SHP77 (cell line): Measurements from ENCODE around the gene GKN2.

Experiments used
- DNase-seq, 2 experiments: peaks; one replicate each; lab custom pipeline; 2025; lab: John Stamatoyannopoulos, UW

GKN2 gene, protein sequence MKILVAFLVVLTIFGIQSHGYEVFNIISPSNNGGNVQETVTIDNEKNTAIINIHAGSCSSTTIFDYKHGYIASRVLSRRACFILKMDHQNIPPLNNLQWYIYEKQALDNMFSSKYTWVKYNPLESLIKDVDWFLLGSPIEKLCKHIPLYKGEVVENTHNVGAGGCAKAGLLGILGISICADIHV

DNA sequence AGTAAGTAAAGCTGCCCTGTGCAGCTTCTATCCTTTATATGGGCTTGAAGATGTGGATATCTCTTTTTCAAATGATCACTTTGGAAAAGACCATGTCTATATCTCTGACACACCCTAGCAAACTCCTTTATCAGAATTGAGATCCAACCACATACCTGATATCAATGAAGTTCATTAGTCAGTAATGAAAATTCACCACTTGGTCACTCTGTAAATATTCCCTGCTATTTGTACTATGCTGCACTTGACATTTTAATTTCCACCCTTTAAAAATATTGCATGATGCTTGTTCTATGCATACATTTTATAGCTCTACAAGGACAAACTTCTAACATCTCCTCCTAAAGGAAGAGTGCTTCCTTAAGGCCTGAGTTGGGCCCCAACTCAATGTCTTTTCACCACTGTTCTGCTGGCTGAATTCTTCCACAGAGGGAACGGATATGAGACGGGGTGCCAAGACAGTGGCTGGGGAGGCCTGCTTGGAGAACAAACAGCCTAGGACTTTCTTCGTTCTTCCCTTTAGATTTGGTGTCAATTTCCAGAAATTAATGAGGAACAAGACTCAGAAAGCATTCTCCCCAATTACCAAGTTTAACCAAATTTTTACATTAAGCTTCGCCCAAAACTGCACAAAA, at the start of gene GKN2:
GKN2 (minus strand) TSS at position 7 of the 635 bp plus-strand sequence. CDS start 32 bp downstream, outside the sequence.
- no peak for DNase-seq

DNA sequence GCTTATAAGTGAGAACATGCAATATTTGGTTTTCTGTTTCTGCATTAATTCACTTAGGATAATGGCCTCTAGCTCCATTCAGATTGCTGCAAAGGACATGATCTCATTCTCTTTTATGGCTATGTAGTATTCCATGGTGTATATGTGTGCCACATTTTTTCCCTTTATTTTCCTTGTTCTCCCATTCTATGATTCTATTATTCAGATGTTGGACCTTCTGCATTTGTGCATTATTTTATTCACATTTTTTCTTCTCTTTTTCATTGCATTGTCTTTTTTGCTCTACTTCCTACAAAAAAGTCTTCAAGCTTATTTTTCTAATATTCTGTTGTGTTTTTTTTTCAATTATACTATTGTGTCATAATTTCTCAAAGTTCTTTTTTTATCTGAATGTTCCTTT, 49.2 kb upstream of the GKN2 start:
- no peak for DNase-seq

DNA sequence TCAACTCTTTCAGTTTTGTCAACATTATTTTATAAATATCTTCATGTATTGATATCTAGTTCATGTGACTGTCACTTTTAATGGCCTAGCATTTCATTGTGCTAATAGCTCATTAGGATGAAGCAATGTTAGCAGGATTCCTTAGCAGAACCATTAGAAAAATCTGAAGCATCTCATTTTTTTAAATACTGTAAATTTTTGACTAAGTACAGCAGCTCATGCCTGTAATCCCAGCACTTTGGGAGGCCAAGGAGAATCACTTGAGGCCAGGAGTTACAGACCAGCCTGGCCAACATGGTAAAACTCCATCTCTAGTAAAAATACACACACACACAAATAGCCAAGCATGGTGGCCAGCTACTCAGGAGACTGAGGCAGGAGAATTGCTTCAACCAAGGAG, 44.7 kb upstream of the GKN2 start:
- DNase-seq: no peak

DNA sequence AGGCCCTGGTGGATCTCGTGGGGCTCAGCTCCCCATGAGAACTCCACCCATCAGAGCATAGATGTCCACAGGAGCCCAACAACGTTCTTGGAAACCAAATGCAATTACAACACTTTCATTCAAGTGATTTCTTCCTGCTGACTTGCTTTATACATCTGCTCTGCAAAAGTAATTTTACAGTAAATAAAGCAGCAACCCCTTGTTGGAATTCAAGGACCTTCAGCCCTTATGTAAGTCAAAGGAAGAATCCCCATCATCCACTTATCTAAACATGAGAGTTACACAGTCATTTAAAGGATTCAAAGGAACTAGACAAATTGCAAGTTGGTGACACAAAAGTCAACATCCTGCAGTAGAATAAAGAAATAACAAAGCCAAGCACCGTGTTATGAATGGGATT, 43.2 kb upstream of the GKN2 start:
- no peak for DNase-seq

DNA sequence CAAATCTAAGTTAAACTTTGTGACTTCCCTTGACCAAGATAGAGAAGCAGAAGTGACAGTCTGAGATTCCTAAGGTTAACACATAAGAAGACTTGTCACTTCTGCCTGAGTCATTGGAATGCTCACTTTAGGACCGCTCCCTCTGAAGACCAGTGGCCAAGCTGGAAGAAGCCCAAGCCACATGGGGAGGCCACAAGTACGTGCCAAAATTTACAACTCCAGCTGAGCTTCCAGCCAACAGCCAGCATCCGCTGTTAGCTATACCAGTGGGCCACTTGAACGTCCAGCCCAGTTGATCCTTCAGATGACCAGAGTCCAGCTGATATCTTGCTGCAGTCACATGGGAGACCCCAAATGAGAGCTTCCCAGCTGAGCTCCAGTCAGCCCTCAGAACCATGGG, 42.2 kb upstream of the GKN2 start:
- no peak for DNase-seq

DNA sequence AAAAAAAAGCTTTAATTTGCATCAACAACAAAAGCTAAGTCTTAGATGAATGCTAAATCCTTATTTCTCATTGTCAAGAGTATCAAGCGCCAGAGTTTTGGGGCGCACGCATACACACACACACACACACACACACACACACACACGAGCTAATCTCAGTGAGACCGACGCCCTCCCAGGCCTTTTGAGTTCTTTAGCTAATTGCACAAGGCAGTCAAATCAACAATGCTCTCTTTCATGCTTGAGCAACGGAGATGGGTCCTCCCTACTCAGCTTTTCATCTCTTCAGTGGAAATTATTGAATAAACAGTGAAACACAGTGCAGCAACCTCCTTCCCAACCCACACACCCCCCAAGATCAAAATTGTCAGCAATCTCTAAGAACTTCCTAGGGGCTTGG, 41.0 kb upstream of the GKN2 start:
- DNase-seq: no peak

DNA sequence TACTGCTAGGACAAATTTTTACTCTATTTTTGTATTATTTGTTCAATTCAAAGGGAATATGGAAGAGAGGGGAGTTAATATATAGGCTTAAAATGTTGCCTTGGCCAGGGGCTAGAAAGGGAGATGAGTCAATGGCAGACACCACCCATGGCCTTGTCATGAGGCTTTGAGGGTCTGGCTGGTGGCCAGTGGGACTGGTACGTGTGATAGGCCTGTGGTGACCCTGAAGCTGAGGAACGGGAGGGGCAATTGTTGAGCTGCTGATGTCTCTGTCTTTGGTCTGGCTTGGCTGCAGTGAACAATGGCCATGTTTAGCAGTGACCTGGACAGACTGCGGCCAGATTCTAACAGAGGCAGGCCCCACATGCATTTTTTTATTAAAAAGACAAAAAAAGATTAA, 40.2 kb upstream of the GKN2 start:
- DNase-seq: no peak

DNA sequence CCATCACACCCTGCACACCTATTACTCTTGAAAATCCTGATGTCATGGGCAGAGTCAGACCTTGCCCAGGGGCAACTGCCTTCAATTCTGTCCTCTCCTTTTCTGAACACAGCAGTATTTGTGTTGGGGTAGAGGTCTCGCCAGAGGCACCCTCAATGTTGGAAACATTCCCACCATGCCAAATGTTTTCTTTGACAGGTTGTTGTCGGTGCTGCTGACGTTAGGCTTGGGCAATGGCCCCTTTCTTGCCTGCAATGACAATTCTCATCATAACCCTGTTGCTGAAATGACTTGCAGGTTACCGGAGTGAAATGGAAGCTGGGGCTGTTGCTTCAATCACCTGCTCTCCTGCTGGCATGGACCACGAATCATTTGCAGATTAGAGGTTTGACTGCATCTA, 39.6 kb upstream of the GKN2 start:
- DNase-seq: no peak

DNA sequence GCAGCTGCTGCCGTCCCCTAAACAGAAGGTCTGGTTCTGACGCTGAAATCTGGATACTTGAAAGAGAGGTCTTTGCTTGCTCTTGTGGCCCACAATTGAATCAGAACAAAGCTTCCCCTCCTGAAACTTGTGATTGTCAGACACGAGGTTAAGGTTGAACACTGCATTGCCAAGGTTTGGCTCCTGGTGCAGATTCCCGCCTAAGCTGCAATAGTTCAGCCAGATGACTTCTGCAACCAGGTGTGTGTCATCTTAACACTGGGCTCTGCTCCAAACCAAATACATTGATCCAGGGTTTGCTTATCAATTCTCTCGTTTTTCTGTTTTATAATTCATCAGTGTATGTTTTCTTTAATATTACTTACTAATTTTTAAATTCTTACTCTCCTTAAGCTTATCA, 36.3 kb upstream of the GKN2 start:
- DNase-seq: no peak

DNA sequence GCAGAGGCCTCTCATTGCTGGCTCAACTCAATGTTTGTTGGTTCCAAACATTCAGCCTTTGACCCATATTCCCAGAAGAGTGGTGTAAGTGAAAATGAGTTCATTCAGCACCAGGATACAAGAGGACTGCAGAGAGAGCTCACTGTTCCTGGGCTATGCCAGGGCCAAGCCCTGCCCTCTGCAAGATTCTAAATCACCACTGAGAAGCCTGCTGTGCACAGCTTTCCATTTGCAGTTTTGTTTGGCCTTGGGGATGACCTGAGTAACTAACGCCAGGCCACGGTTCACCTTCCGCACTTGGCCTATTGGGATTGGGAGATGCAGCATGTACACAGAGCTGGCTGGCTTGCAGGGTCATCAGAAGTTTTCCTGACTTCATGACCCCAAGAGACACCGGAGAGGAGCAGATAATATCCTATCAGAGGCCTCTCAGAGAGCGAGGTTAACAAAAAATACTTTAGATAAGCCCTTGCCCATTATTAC, 34.4 kb upstream of the GKN2 start:
- DNase-seq: no peak

DNA sequence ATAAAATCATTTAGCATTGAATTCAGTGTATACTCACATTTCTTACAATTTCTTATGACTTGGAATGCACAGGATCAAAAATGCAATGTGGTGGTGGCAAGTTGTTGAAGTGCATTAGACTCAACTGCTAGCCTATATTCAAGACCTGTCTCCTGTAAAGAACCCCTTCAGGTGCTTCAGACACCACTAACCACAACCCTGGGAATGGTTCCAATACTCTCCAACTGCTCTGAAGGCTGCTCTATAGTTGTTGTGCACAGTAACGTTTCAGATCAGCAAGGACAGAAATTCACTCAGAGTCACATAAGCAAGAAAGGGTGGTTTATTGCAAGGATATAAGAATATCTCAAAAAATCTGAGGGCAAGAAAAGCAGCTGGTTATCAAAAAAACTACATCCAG, 28.3 kb upstream of the GKN2 start:
- DNase-seq: no peak

DNA sequence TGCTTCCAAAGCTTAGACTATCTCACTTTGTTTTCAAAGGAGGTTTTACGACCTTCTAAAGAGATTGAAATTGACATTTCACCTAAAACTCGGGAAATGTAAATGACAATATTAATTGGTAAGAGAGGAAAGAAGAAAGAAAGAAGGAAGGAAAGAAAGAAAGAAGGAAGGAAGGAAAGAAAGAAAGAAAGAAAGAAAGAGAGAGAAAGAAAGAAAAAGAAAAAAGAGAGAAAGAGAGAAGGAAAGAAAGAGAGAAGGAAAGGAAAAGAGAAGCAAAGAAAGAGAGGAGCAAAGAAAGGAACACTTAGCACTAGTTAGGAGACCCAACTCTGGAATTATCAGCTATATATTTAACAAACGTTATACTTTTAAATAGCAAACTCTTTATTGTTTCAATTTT, 25.4 kb upstream of the GKN2 start:
- no peak for DNase-seq

DNA sequence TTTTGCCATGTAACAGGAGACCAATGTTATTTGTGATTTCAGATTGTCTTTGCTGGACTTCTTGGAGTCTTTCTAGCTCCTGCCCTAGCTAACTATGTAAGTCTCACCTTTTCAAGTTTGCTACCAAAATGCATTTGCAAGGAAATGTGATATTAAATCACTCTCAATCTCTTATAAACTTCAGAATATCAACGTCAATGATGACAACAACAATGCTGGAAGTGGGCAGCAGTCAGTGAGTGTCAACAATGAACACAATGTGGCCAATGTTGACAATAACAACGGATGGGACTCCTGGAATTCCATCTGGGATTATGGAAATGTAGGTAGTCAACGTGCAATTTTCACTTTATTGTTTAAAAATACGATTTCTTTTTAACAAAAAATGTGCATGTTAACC, 24.8 kb upstream of the GKN2 start:
- DNase-seq: no peak

DNA sequence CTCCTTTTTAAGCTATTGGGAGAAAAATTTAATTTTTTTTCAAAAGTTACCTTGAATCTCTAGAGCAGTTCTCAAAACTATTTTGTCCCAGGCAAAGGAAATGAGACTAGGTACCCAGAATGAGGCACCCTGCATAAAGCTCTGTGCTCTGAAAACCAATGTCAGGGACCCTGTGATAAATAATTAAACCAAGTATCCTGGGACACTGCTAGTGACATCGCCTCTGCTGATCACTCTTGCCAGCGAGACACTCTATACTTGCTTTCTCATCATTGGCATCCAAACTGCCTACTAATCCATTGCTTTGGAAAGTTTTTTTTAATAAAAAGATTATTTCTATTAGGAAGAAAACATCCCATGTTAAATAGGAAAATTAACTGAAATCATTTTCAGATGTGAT, 23.2 kb upstream of the GKN2 start:
- DNase-seq: no peak

DNA sequence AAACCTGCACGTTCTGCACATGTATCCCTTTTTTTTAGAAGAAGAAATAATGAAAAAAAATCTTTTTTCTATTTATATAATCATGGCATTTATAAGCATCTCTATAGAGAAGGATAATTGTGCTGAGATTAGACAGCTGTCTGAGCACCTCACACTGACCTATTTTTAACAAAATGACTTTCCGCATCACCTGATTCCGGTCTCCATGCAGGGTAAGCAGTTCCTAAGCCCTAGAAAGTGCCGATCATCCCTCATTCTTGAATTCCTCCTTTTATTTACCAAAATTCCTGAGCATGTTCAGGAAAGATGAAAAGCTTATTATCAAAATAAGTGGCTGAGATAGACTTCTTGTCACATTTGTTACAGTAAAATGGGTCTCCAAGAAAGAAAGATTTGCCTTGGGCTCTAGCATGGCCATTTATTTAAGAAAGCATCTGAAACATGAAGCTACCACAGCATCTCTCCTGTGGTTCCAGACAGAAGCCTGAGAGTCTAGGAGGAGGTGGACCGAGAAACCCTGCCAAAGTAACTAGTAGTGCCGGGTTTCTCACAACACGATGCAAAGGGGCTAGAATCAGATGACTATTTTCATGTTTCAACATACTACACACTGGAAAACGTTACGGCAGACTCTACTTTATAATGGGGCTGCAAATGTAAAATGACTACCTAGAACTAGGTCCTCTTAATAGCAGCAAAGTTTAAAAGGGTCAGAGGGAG, 22.4 kb upstream of the GKN2 start:
- no peak for DNase-seq

DNA sequence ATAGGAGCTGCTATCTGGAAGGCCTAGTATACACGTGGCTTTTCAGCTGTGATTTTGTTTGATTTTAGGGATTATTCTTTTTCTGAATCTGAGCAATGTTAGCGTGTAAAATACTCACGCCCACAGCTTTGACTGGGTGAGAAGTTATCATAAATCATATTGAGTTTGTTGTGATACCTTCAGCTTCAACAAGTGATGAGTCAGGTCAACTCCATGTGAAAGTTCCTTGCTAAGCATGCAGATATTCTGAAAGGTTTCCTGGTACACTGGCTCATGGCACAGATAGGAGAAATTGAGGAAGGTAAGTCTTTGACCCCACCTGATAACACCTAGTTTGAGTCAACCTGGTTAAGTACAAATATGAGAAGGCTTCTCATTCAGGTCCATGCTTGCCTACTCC, 21.6 kb upstream of the GKN2 start, which contains the start of gene GKN1:
GKN1 (plus strand) TSS at position 386 of the 400 bp plus-strand sequence. CDS start 42 bp downstream, outside the sequence.
- DNase-seq: no peak

DNA sequence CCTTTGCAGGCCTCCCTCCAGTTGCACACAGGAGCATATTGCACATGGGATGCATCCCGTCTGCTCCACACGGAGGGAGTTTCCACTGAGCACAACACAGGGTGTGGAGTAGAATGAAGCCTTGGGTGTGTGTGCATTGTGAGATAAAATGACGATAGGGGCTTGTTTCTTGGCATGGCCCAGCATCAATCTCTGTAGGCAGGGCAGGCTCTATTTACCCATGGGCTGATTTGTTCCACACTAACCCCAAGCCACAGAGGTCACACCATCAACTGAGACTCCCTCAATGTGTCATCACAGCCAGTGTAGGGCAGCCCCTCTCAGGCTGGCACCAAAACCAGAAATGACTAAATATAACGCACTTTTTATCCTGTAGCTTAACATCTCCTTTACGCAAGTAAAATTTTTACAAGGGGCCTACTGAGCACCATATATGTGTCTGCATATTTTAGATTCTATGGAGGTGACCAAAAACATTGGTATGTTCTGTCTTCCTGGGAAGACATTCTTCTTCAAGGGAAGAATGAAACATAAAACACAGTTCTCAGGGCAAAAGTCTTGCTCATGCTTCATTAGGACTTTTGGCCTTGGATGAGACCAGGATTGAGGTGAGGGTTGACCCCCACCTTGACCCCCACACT, 19.0 kb upstream of the GKN2 start:
- DNase-seq: no peak

DNA sequence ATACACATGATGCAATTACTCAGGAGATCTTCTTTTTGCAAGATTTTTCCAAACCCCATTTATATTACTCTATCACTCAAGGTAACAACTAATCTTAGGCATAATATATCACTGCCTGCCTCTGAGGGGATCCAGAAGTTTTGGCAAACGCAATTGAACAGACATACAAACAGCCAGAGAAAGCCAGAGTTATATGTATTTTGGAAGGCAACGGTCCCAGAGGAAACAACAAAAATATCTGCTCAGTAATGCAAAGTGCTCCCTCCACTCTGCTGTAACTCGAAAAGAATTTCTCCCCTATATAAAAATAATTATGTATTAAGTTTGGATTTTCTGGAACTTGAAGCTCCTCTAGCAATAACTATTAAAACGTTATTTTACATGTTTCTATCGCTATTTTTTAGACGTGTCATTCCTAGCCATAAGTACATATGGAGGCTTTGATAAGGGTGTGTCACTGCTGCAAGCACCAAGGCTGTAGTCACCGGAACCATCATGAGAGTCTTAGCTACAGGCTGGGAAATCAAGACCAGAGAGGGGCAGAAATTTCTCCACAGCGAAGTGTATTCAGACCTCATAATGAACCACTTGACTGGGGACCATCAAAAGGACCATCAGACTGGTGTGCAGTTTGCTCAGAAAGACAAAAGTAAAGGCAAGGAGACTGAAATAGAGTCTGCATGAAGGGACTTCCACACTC, 18.0 kb upstream of the GKN2 start:
- no peak for DNase-seq

DNA sequence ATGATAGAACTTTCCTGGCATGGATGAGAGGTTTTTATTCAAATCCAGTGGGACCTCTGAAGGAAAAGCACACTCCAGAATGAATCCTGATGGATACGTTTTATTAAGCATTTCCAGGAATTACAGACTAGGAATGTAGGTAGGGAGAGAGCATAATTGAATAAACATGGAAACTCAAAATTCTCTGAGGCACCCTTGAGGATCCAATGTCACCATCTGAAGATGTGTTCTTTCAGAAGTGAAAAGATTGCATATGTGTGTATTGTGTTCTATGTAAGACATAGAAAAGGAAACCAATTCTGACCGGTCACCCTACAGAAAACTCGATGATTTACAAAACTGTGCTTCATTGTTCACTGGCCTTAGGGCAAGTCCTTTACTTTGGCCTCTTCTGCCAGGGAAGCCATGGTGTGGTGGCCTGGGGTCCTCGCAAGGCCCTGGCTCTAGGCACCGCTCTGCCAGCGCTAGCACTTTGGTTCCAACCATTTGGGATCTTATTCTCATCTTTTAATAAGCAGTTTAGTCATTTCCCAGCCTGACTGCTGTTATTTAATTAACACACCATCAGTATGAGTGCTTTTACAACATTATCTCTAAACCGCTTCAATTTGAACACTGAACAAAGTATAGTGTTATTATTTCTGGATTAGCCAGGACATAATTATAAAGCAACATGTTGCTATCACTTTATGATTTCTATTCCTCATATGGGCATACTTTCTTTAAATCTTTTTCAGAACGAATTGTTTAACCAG, 17.2 kb upstream of the GKN2 start:
- DNase-seq: no peak

DNA sequence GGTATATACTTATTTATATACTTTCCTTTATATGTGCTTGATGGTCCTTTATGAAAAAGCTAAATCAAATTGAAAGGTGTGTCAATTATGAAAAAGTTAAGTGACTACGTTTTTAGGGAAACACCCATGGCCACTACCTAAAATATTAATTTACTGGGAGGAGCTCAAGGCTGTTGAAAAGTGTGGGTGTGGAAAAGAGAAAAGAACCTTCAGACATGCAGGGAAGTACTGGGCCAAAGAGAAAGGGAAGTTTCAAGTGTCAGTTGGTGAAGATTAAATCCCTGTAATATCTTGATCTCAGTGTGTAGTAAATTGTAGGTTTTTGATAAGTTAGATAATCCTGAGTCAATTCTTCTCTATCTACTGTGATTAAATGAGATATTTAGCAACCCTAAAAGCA, 15.5 kb upstream of the GKN2 start:
- no peak for DNase-seq

DNA sequence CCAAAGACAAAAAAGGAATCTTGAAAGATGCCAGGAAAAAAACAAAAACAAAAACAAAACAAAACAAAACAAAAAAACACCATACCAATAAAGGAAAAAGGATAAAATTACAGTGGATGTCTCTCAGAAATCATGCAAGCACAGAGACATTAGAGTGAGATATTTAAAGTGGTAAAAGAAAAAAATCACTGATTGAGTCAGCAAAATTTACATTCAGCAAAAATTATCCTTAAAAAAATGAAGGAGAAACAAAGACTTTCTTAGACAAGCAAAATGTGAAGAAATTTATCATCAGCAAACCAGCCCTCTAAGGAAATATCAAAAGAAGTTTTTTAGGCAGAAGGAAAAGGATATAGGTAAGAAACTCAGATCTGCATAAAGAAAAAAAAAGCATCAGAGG, 11.6 kb upstream of the GKN2 start:
- DNase-seq: no peak

DNA sequence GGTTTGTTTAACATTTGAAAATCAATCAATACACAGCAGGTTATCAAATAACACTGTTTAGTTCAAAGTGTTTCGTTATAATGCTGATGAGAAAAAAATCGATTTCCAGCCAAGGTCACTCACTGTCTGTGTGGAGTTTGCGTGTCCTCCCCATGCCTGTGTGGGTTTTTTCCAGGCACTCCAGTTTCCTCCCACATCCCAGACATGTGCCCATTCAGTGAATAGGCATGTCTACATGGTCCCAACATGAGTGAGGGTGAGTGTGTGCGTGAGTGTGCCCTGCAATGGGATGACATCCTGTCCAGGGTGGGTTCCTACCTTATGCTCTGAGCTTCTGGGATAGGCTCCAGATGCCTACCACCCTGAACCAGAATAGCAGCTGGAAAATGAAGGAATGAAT, 8.7 kb upstream of the GKN2 start:
- no peak for DNase-seq
